Spleen (tissue), 11 donors: ENCODE measurements around the gene DUSP15. TPM values are rescaled to one million over a fixed set of nuclear protein-coding genes. Genes with fewer than 3 reads are reported as not detected.

ENCODE experiments used
- DNase-seq: peaks from one replicate; pipeline ENCODE4 v3.0.0-alpha.2; 2020
- H3K27ac ChIP-seq, 8 donors: fragments of 200-600 bp; sonication (generic) in 7 of 8; 1 replicate in 4 of 8; 2 replicates in 4 of 8; pipeline versions ENCODE4 v1.5.0 to v1.8.0; 2016 to 2021; ENCODE audit warnings: inconsistent platforms in 4 of 8, mild to moderate bottlenecking in 4 of 8, moderate library complexity in 1 of 8
- H3K27me3 ChIP-seq, 7 donors: fragments of 200-600 bp; sonication (generic) in 6 of 7; replicated peaks in 1 of 7; 1 replicate in 4 of 7; 2 replicates in 3 of 7; pipeline versions ENCODE4 v1.5.0 to v1.8.0; 2016 to 2021; ENCODE audit warnings: inconsistent platforms in 3 of 7, mild to moderate bottlenecking in 1 of 7
- H3K36me3 ChIP-seq, 6 donors: fragments of 200-600 bp; sonication (generic) in 5 of 6; 1 replicate in 4 of 6; 2 replicates in 2 of 6; pipeline versions ENCODE4 v1.5.0 to v1.8.0; 2016 to 2021; ENCODE audit warnings: inconsistent platforms in 2 of 6
- H3K4me1 ChIP-seq, 6 donors: fragments of 200-600 bp; sonication (generic) in 5 of 6; 1 replicate in 3 of 6; 2 replicates in 3 of 6; pipeline versions ENCODE4 v1.5.0 to v1.8.0; 2016 to 2021; ENCODE audit warnings: inconsistent platforms in 3 of 6
- H3K4me3 ChIP-seq, 8 donors: fragments of 200-600 bp; sonication (generic) in 7 of 8; 1 replicate in 4 of 8; 2 replicates in 4 of 8; pipeline versions ENCODE4 v1.5.0 to v1.8.0; 2016 to 2021; ENCODE audit warnings: inconsistent platforms in 4 of 8, mild to moderate bottlenecking in 4 of 8, moderate library complexity in 2 of 8
- H3K9me3 ChIP-seq, 8 donors: fragments of 200-600 bp; sonication (generic) in 7 of 8; 1 replicate in 4 of 8; 2 replicates in 4 of 8; pipeline versions ENCODE4 v1.5.0 to v1.8.0; 2016 to 2021; ENCODE audit warnings: inconsistent platforms in 4 of 8
- POLR2A ChIP-seq, 3 donors: fragments of 450-650 bp; IDR thresholded peaks; one replicate each; pipeline ENCODE4 v1.5.1; 2017; ENCODE audit warnings: antibody characterized with exemption in 3 of 3, mild to moderate bottlenecking in 1 of 3
- POLR2AphosphoS5 ChIP-seq, 3 donors: sonication (generic); formaldehyde crosslinking; IDR thresholded peaks; one replicate each; pipeline ENCODE4 v1.5.1; 2017; ENCODE audit warnings: antibody characterized with exemption in 3 of 3
- WGBS, 5 donors: extraction: QIAGEN DNeasy Blood & Tissue Kit in 3 of 5; methylation state at CpG; one replicate each; pipeline versions ENCODE4 v1.1.5 to v1.1.7; 2013 to 2018; 5-methylcytosine and 5-hydroxymethylcytosine counted together
- intact Hi-C: fragments of 100-400 bp; cut with DNase I; formaldehyde crosslinking; loops from one replicate; pipeline ENCODE4 v1.15.0; 2023; ENCODE audit warnings: low total_unique reads
- polyA plus RNA-seq, 3 donors: library from polyadenylated mRNA; stranded (reverse); fragments of 200-250 nt; gene quantifications; one replicate each; pipeline ENCODE4 v1.2.1, GENCODE V29; 2013
- total RNA-seq, 7 donors: library from RNA; depleted of rRNA in 3 of 7; stranded (reverse); fragments of >200 nt in 3 of 7; fragmentation: NEBNext Ultra II Directional in 4 of 7; extraction: Animal tissue kit (Norgen Biotek cat#: 25700) in 4 of 7; gene quantifications; one replicate each; pipeline versions ENCODE4 v1.1.0 to v1.2.1, GENCODE V29; 2016 to 2021
- TF ChIP-seq, protein P1 (sequence below), 11 experiments: fragments of 200-600 bp in 7 of 11; fragments of 450-650 bp in 4 of 11; sonication (generic) in 4 of 11; IDR thresholded peaks in 8 of 11; conservative IDR thresholded peaks in 3 of 11; 1 replicate in 7 of 11; 2 replicates in 4 of 11; pipeline versions ENCODE4 v1.4.0 to v1.8.0; 2016 to 2021; ENCODE audit warnings: antibody characterized with exemption in 11 of 11, inconsistent platforms in 4 of 11, mild to moderate bottlenecking in 1 of 11
- donor health status: healthy with polysubstance abuse.
- donor health status: DM: no; HTN: no; CAD: no; lungs with moderate emphysema.
- donor health status: DM: no; HTN: no; CAD: no.
- donor health status: Bipolar disorder and iron deficiency.
- donor health status: healthy.
- donor health status: DM: no; HTN: no; CAD: no.
- donor health status: DM: yes; HTN: yes; CAD: no.

The DUSP15 gene
- total and polyA plus RNA-seq, 10 donors, result 0.69 to 7.3 (median 2.3) TPM

DNA sequence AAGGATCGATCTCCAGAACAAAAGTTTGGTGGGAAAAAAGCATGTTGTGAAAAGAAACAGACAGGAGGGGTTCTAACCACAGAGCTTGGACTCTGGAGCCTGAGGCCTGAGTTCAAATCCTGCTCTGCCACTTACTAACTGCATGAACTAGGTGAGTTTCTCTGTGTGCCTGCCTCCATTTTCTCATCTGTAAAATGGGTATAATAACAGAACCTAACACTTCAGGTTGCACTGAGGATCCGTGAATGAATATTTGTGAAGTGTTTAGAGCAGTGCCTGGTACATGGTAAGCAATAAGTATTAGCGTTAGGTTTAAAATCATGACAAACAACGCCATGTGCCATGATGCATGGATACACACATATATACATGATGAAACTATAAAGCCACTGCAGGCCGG is 36.7 kb upstream of the DUSP15 start:
- H3K27me3 ChIP-seq, result no peaks in the 10 kb centered on the region
- 87 to 96% (median 93%) methylated on average over 5 of the region's 5 CpGs for WGBS, 5 donors
- intact Hi-C loops, result no loop called here
- TF ChIP-seq POLR2A (IDR thresholded peaks at IDR 0.05) (no peak), POLR2AphosphoS5 (IDR thresholded peaks at IDR 0.05) (no peak)
- TF ChIP-seq, protein P1, sequence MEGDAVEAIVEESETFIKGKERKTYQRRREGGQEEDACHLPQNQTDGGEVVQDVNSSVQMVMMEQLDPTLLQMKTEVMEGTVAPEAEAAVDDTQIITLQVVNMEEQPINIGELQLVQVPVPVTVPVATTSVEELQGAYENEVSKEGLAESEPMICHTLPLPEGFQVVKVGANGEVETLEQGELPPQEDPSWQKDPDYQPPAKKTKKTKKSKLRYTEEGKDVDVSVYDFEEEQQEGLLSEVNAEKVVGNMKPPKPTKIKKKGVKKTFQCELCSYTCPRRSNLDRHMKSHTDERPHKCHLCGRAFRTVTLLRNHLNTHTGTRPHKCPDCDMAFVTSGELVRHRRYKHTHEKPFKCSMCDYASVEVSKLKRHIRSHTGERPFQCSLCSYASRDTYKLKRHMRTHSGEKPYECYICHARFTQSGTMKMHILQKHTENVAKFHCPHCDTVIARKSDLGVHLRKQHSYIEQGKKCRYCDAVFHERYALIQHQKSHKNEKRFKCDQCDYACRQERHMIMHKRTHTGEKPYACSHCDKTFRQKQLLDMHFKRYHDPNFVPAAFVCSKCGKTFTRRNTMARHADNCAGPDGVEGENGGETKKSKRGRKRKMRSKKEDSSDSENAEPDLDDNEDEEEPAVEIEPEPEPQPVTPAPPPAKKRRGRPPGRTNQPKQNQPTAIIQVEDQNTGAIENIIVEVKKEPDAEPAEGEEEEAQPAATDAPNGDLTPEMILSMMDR (IDR thresholded peaks at IDR 0.05 in 8 of 11, conservative IDR thresholded peaks at IDR 0.05 in 3 of 11), result no peak
- H3K4me1 ChIP-seq, result no peaks in the 10 kb centered on the region
- no peaks in the 10 kb centered on the region for H3K36me3 ChIP-seq
- no peak overlapping the region for H3K27ac ChIP-seq
- no peaks in the 10 kb centered on the region for H3K9me3 ChIP-seq
- H3K4me3 ChIP-seq, result no peak overlapping the region
- DNase-seq, result no peak

DNA sequence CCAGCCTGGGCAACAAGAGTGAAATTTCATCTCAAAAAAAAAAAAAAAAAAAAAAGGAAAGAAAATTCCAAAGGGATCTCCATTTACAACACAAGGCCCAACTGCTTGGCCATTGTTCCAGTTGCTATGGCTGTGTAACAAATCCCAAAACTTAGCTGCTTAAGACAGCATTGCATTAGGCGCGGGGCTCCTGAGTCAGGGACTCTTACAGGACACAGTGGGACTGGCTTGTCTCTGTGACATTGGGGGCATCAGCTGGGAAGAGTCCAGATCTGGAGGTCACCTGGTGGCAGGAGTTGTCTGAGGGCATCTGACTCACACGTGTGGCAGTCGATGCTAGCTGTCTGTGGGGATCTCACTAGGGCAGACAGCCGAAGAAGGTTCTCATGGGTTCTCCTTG is 35.7 kb upstream of the DUSP15 start:
- 74 to 88% (median 82%) methylated on average over 4 to 5 of the region's 5 CpGs for WGBS, 5 donors
- TF ChIP-seq POLR2A (IDR thresholded peaks at IDR 0.05) (no peak), POLR2AphosphoS5 (IDR thresholded peaks at IDR 0.05) (no peak)
- TF ChIP-seq, protein P1 (IDR thresholded peaks at IDR 0.05 in 8 of 11, conservative IDR thresholded peaks at IDR 0.05 in 3 of 11), result no peak
- Histone ChIP-seq H3K27ac (no peak overlapping the region), H3K36me3 (no peaks in the 10 kb centered on the region), H3K27me3 (no peaks in the 10 kb centered on the region), H3K4me3 (no peak overlapping the region), H3K4me1 (no peaks in the 10 kb centered on the region), H3K9me3 (no peaks in the 10 kb centered on the region)
- DNase-seq, result no peak
- intact Hi-C loops, result no loop called here

DNA sequence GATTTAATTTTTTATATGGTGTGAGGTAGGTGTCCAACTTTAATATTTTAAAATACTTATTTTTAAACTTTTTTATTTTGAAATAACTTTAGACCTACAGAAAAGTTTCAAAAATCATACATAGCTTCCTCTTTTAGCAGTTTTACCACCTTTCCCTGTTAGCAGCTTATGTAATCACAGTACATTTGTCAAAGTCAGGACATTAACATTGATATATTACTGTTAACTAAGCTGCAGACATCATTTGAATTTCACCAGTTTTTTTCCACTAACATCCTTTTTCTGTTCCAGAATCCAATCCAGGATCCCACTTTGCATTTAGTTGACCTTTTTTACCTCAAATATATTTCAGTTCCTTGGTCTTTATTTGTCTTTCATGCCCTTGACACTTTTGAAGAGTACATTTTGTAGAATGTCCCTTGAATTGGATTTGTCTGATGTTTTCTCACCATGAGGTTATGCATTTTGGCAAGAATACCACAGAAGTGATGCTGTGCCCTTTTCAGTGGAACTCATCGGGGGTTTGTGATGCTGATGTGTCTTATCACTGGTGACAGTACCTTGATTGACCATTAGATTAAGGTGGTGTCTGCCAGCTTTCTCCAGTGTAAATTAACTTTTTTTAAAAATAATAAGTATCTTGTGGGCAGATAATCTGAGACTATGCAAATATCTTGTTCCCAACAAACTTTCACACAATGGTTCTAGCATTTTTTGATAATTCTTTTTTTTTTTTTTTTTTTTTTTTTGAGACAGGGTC is 33.5 kb upstream of the DUSP15 start:
- no peak for TF ChIP-seq POLR2AphosphoS5 (IDR thresholded peaks at IDR 0.05)
- TF ChIP-seq POLR2A (IDR thresholded peaks at IDR 0.05), result no peak
- TF ChIP-seq, protein P1 (IDR thresholded peaks at IDR 0.05 in 8 of 11, conservative IDR thresholded peaks at IDR 0.05 in 3 of 11), result no peak
- Histone ChIP-seq H3K4me1 (no peaks in the 10 kb centered on the region), H3K4me3 (no peak overlapping the region), H3K27ac (no peak overlapping the region), H3K9me3 (no peaks in the 10 kb centered on the region), H3K27me3 (no peaks in the 10 kb centered on the region), H3K36me3 (no peaks in the 10 kb centered on the region)
- no peak for DNase-seq
- intact Hi-C loops, result no loop called here
- 28 to 41% (median 35%) methylated on average over 1 of the region's 1 CpG for WGBS, 5 donors

DNA sequence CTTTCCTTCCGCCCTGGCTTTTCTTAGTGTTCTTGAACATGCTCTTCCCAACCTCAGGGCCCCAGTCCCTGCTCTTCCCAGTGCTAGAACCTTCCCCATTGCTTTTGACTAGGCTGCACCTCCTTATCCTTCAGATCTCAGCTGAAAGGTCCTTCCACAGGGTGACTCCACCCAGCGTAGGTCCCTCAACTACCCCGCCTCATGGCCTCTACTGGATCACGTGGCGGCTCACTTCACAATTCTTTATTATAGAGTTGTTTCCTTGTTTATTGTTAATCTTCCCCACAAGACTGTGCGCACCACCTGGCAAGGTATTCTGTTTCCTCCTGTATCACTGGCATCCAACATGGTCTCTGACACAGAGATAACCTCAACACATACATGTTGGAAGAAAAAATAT is 31.3 kb upstream of the DUSP15 start:
- no peak for DNase-seq
- Histone ChIP-seq H3K36me3 (no peaks in the 10 kb centered on the region), H3K27ac (no peak overlapping the region), H3K27me3 (no peaks in the 10 kb centered on the region), H3K4me3 (no peak overlapping the region), H3K4me1 (no peaks in the 10 kb centered on the region), H3K9me3 (no peaks in the 10 kb centered on the region)
- WGBS, 5 donors, result 89 to 96% (median 92%) methylated on average over 6 of the region's 6 CpGs
- no peak for TF ChIP-seq POLR2A (IDR thresholded peaks at IDR 0.05)
- TF ChIP-seq POLR2AphosphoS5 (IDR thresholded peaks at IDR 0.05), result no peak
- TF ChIP-seq, protein P1 (IDR thresholded peaks at IDR 0.05 in 8 of 11, conservative IDR thresholded peaks at IDR 0.05 in 3 of 11), result no peak
- intact Hi-C loops, result no loop called here
